ENCODE results near the gene UBA5.

The UBA5 gene

GRCh38 chr3:132721479-132722164, 61.5 kb downstream of the UBA5 start:
- DNase-seq: peak; percentile 21

- peak; percentile 100 for DNase-seq
Observed at GRCh38 chr3:132722165-132723023, 62.3 kb downstream of the UBA5 start, which contains the start of gene NPHP3. NPHP3 (minus strand) TSS chr3:132722409; CDS start chr3:132722355, 54 bp downstream.

DNA sequence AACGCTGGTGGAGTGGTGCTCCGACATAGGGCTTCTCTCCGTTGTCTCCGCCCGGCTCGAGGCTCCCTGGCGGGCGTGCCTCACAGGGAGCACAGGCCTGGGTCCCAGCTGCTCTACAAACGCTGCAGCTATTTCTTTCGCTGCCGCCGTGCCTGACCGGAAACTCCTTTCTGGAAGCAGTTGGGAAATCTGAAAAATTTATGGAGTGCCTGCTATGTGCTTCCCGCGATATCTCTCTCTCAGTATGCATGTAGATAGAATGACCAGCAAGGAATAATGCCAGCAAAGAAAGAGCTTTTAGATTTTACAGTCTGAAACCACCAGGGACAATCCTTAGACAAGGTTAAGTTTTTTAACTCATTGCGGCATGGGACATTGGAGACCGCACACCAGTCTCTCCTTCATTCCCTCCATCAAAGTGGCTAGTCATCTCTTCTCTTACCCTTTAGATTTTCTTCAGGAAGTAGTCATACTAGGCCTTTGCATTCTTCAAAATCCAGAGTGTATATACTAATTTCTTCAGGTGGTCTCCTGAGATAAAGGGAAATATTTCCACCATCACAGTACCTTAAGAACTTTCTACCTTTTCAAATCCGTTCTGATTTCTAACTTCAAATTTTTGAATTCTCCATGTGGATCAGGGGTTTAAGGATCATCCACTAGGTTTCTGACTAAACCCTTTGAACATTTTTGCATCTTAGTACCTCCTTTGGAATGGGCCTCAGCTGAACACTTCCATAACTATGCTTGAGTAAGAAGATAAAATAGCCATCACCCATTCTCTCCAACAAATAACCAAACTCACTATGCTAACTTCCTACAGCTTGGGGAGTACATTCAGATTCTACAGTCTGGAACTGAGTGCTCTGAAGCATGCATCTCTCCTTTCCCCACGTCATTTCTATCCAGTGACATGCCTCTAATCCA, 63.2 kb downstream of the UBA5 start:
- DNase-seq: no peak

- DNase-seq: no peak
Observed at GRCh38 chr3:132726341-132726823, 66.3 kb downstream of the UBA5 start.

All from T-helper 9 cell (primary cell).